Neuronal stem cell (in vitro differentiated cells): ENCODE measurements around the gene ZMIZ1.
A peak's percentile ranks its signal among the peaks of the same experiment; 100 is the strongest.

ENCODE experiments used
- DNase-seq: peaks from one replicate; pipeline ENCODE4 v3.0.0-alpha.2; 2013; ENCODE audit warnings: low spot score
- H2AFZ ChIP-seq: one replicate; pipeline ENCODE4 v1.6.1; 2013; ENCODE audit warnings: mild to moderate bottlenecking, low read length, inconsistent platforms
- H2AK5ac ChIP-seq: 2 replicates; pipeline ENCODE4 v1.6.1; 2013; ENCODE audit warnings: low read depth, mild to moderate bottlenecking, inconsistent platforms, low read length, moderate library complexity, mixed read lengths
- H2BK120ac ChIP-seq: 2 replicates; pipeline ENCODE4 v1.6.1; 2013; ENCODE audit warnings: low read depth, mild to moderate bottlenecking, inconsistent platforms, low read length, moderate library complexity, mixed read lengths
- H2BK12ac ChIP-seq: one replicate; pipeline ENCODE4 v1.6.1; 2013; ENCODE audit warnings: low read length, inconsistent platforms
- H2BK15ac ChIP-seq: 2 replicates; pipeline ENCODE4 v1.6.1; 2013; ENCODE audit warnings: mild to moderate bottlenecking, low read length, inconsistent platforms, mixed read lengths
- H2BK5ac ChIP-seq: one replicate; pipeline ENCODE4 v1.6.1; 2013; ENCODE audit warnings: inconsistent platforms, mild to moderate bottlenecking, low read length, moderate library complexity
- H3K14ac ChIP-seq: one replicate; pipeline ENCODE4 v1.6.1; 2013; ENCODE audit warnings: low read length, inconsistent platforms
- H3K18ac ChIP-seq: 2 replicates; pipeline ENCODE4 v1.6.1; 2013; ENCODE audit warnings: low read length, inconsistent platforms
- H3K23ac ChIP-seq: 2 replicates; pipeline ENCODE4 v1.6.1; 2013; ENCODE audit warnings: low read depth, mild to moderate bottlenecking, mixed read lengths, low read length, inconsistent platforms; ENCODE audit not compliant: poor library complexity
- H3K27ac ChIP-seq: replicated peaks from 3 replicates; pipeline ENCODE4 v1.5.1; 2013; ENCODE audit warnings: low read length, inconsistent platforms
- H3K27me3 ChIP-seq, 3 experiments: 2 replicates each; pipeline ENCODE4 v1.6.1; 2013; ENCODE audit warnings: low read length in 3 of 3, mild to moderate bottlenecking in 2 of 3, inconsistent platforms in 1 of 3, low read depth in 1 of 3, mixed read lengths in 1 of 3, moderate library complexity in 1 of 3; ENCODE audit not compliant: control insufficient read depth in 3 of 3, insufficient read depth in 3 of 3
- H3K36me3 ChIP-seq, 2 donors: replicated peaks in 1 of 2; 2 replicates each; pipeline ENCODE4 v1.6.1; 2013; ENCODE audit warnings: low read length in 2 of 2; ENCODE audit not compliant: control insufficient read depth in 2 of 2, insufficient read depth in 2 of 2
- H3K4ac ChIP-seq: 2 replicates; pipeline ENCODE4 v1.6.1; 2013; ENCODE audit warnings: inconsistent platforms, mild to moderate bottlenecking, low read length, moderate library complexity
- H3K4me1 ChIP-seq, 2 donors: 1 replicate in 1 of 2; 2 replicates in 1 of 2; pipeline ENCODE4 v1.6.1; 2013; ENCODE audit warnings: low read length in 2 of 2, low read depth in 1 of 2; ENCODE audit not compliant: control insufficient read depth in 2 of 2, insufficient read depth in 1 of 2
- H3K4me2 ChIP-seq: one replicate; pipeline ENCODE4 v1.6.1; 2013; ENCODE audit warnings: mild to moderate bottlenecking, low read length, inconsistent platforms; ENCODE audit not compliant: insufficient read depth, poor library complexity, severe bottlenecking
- H3K4me3 ChIP-seq, 2 donors: 2 replicates each; pipeline ENCODE4 v1.5.1; 2013; ENCODE audit warnings: low read length in 2 of 2, mild to moderate bottlenecking in 2 of 2, inconsistent platforms in 1 of 2, moderate library complexity in 1 of 2
- H3K79me1 ChIP-seq: one replicate; pipeline ENCODE4 v1.6.1; 2013; ENCODE audit warnings: low read depth, mild to moderate bottlenecking, inconsistent platforms, low read length, moderate library complexity
- H3K9ac ChIP-seq: one replicate; pipeline ENCODE4 v1.6.1; 2013; ENCODE audit warnings: mild to moderate bottlenecking, low read depth, low read length, inconsistent platforms; ENCODE audit not compliant: poor library complexity
- H3K9me3 ChIP-seq, 2 donors: replicated peaks in 1 of 2; 2 replicates each; pipeline versions ENCODE3 to v1.6.1; 2013; ENCODE audit warnings: low read length in 2 of 2, mild to moderate bottlenecking in 2 of 2, inconsistent platforms in 1 of 2, low read depth in 1 of 2, mixed read lengths in 1 of 2, moderate library complexity in 1 of 2; ENCODE audit not compliant: control insufficient read depth in 2 of 2, insufficient read depth in 1 of 2
- H4K8ac ChIP-seq: one replicate; pipeline ENCODE4 v1.6.1; 2013; ENCODE audit warnings: low read depth, mild to moderate bottlenecking, inconsistent platforms, low read length, moderate library complexity
- H4K91ac ChIP-seq: one replicate; pipeline ENCODE4 v1.6.1; 2013; ENCODE audit warnings: low read length, low read depth, mild to moderate bottlenecking, inconsistent platforms; ENCODE audit not compliant: poor library complexity
- WGBS, 2 donors: extraction: QIAGEN DNeasy Blood & Tissue Kit; methylation state at CpG; one replicate each; pipeline ENCODE4 v1.1.7; 2013; ENCODE audit warnings: missing lambda C conversion rate in 2 of 2, mixed read lengths in 1 of 2; ENCODE audit not compliant: insufficient read length in 2 of 2, insufficient replicate concordance in 1 of 2; ENCODE audit errors: extremely low coverage in 2 of 2; 5-methylcytosine and 5-hydroxymethylcytosine counted together

The ZMIZ1 gene

GRCh38 chr10:79189853-79190435, 121.2 kb downstream of the ZMIZ1 start:
- no peak overlapping the region for H2AFZ ChIP-seq
- no peak overlapping the region for H2BK5ac ChIP-seq
- H2AK5ac ChIP-seq, result peak overlapping the region; percentile 30
- H3K4me1 ChIP-seq, result peaks cover 26 to 42% of the 10 kb centered on the region in 2 donors
- peaks cover 2 to 42% of the 10 kb centered on the region in 2 donors for H3K36me3 ChIP-seq
- H4K8ac ChIP-seq, result no peak overlapping the region
- no peak overlapping the region for H3K27ac ChIP-seq
- H3K14ac ChIP-seq, result no peak overlapping the region
- no peak overlapping the region for H3K9ac ChIP-seq
- no peak overlapping the region for H2BK120ac ChIP-seq
- no peak for DNase-seq
- peak overlapping the region; percentile 89 for H3K18ac ChIP-seq
- H3K79me1 ChIP-seq, result peaks cover 13% of the 10 kb centered on the region
- WGBS, 2 donors, result no CpG with 5 or more reads among the region's 10 CpGs
- H4K91ac ChIP-seq, result no peak overlapping the region
- no peak overlapping the region for H3K4me3 ChIP-seq
- no peak overlapping the region for H3K23ac ChIP-seq
- H3K4me2 ChIP-seq, result no peak overlapping the region
- H3K4ac ChIP-seq, result no peak overlapping the region
- H3K27me3 ChIP-seq, result no peaks in the 10 kb centered on the region
- no peak overlapping the region for H2BK15ac ChIP-seq
- peaks cover 0 to 4% of the 10 kb centered on the region in 2 donors for H3K9me3 ChIP-seq
- H2BK12ac ChIP-seq, result no peak overlapping the region

GRCh38 chr10:79190740-79191261, 122.0 kb downstream of the ZMIZ1 start:
- Histone ChIP-seq H2BK12ac (no peak overlapping the region), H2BK5ac (no peak overlapping the region), H3K36me3 (peaks cover 2 to 45% of the 10 kb centered on the region in 2 donors), H4K8ac (no peak overlapping the region), H3K27ac (no peak overlapping the region), H3K4me3 (no peak overlapping the region), H3K79me1 (peaks cover 14% of the 10 kb centered on the region), H2AK5ac (peak overlapping the region; percentile 5), H3K9me3 (peaks cover 0 to 4% of the 10 kb centered on the region in 2 donors), H3K4me1 (peaks cover 22 to 40% of the 10 kb centered on the region in 2 donors), H3K23ac (no peak overlapping the region), H3K27me3 (no peaks in the 10 kb centered on the region), H3K18ac (no peak overlapping the region), H2BK120ac (no peak overlapping the region), H3K4ac (no peak overlapping the region), H3K9ac (no peak overlapping the region), H2BK15ac (no peak overlapping the region), H3K4me2 (no peak overlapping the region), H3K14ac (no peak overlapping the region), H4K91ac (no peak overlapping the region), H2AFZ (no peak overlapping the region)
- WGBS, 2 donors, result no CpG with 5 or more reads among the region's 1 CpG
- no peak for DNase-seq

GRCh38 chr10:79191951-79192676, 123.3 kb downstream of the ZMIZ1 start:
- WGBS, 2 donors, result no CpG with 5 or more reads among the region's 4 CpGs
- H3K36me3 ChIP-seq, result peaks cover under 1 to 51% of the 10 kb centered on the region in 2 donors
- DNase-seq, result no peak

GRCh38 chr10:79192677-79193003, 123.9 kb downstream of the ZMIZ1 start:
- no peak for DNase-seq
- Histone ChIP-seq H2BK120ac (no peak overlapping the region), H3K18ac (no peak overlapping the region), H3K23ac (no peak overlapping the region), H3K9me3 (peaks cover 0 to 4% of the 10 kb centered on the region in 2 donors), H3K4me2 (no peak overlapping the region), H2AFZ (no peak overlapping the region), H3K27ac (no peak overlapping the region), H2BK15ac (no peak overlapping the region), H3K14ac (no peak overlapping the region), H3K79me1 (peaks cover 10% of the 10 kb centered on the region), H3K27me3 (no peaks in the 10 kb centered on the region), H2BK5ac (no peak overlapping the region), H3K9ac (no peak overlapping the region), H3K4ac (no peak overlapping the region), H4K91ac (no peak overlapping the region), H2AK5ac (no peak overlapping the region), H3K4me1 (peaks cover 17 to 21% of the 10 kb centered on the region in 2 donors), H3K36me3 (peaks cover 0 to 51% of the 10 kb centered on the region in 2 donors), H3K4me3 (no peak overlapping the region), H2BK12ac (no peak overlapping the region), H4K8ac (no peak overlapping the region)
- WGBS, 2 donors, result no CpG with 5 or more reads among the region's 4 CpGs

More at GRCh38 chr10:79191951-79192676, 123.3 kb downstream of the ZMIZ1 start:
- Histone ChIP-seq H3K4me2 (no peak overlapping the region), H3K79me1 (peaks cover 15% of the 10 kb centered on the region), H2BK120ac (no peak overlapping the region), H3K4me1 (peaks cover 19 to 27% of the 10 kb centered on the region in 2 donors), H3K27ac (no peak overlapping the region), H3K9me3 (peaks cover 0 to 4% of the 10 kb centered on the region in 2 donors), H4K8ac (no peak overlapping the region), H4K91ac (no peak overlapping the region), H3K18ac (no peak overlapping the region), H2BK5ac (no peak overlapping the region), H2BK15ac (no peak overlapping the region), H3K23ac (no peak overlapping the region), H2AK5ac (no peak overlapping the region), H3K9ac (no peak overlapping the region), H3K14ac (no peak overlapping the region), H2BK12ac (no peak overlapping the region), H2AFZ (no peak overlapping the region), H3K4me3 (no peak overlapping the region), H3K27me3 (no peaks in the 10 kb centered on the region), H3K4ac (no peak overlapping the region)
